WTC11 (cell line): ENCODE results near the gene TIMM8B. TPM values are rescaled to one million over a fixed set of nuclear protein-coding genes. Genes with fewer than 3 reads are reported as not detected.
A peak's percentile ranks its signal among the peaks of the same experiment; 100 is the strongest.

Source experiments
- ARID4B ChIP-seq: sonication (generic); formaldehyde crosslinking; IDR thresholded peaks from 2 replicates; pipeline ENCODE4 v1.8.0; 2023; ENCODE audit warnings: missing genetic modification reagents, mild to moderate bottlenecking, borderline replicate concordance
- ATF3 ChIP-seq: sonication (generic); formaldehyde crosslinking; conservative IDR thresholded peaks from 2 replicates; pipeline ENCODE4 v1.8.1; 2022; ENCODE audit warnings: mild to moderate bottlenecking, missing genetic modification reagents
- EMX1 ChIP-seq: fragments of 250-450 bp; sonication (Bioruptor Pico); IDR thresholded peaks from 2 replicates; pipeline ENCODE4 v1.8.0; 2021; ENCODE audit warnings: mild to moderate bottlenecking
- ESRRA ChIP-seq: sonication (generic); formaldehyde crosslinking; IDR thresholded peaks from 2 replicates; pipeline ENCODE4 v1.8.1; 2022; ENCODE audit warnings: mild to moderate bottlenecking, missing genetic modification reagents, borderline replicate concordance
- ETV6 ChIP-seq: sonication (generic); formaldehyde crosslinking; IDR thresholded peaks from 2 replicates; pipeline ENCODE4 v1.8.1; 2022; ENCODE audit warnings: mild to moderate bottlenecking, missing genetic modification reagents
- FOXP4 ChIP-seq: sonication (generic); formaldehyde crosslinking; IDR thresholded peaks from 2 replicates; pipeline ENCODE4 v1.8.0; 2022; ENCODE audit warnings: mild to moderate bottlenecking, missing genetic modification reagents
- GRHL2 ChIP-seq: fragments of 250-450 bp; sonication (Bioruptor Pico); IDR thresholded peaks from 2 replicates; pipeline ENCODE4 v1.8.0; 2022; ENCODE audit warnings: mild to moderate bottlenecking, moderate library complexity; ENCODE audit not compliant: insufficient replicate concordance, severe bottlenecking
- JUN ChIP-seq: sonication (generic); formaldehyde crosslinking; IDR thresholded peaks from 2 replicates; pipeline ENCODE4 v1.8.0; 2023; ENCODE audit warnings: mild to moderate bottlenecking, missing genetic modification reagents
- MLX ChIP-seq: sonication (generic); formaldehyde crosslinking; IDR thresholded peaks from 2 replicates; pipeline ENCODE4 v1.8.1; 2023; ENCODE audit warnings: mild to moderate bottlenecking, missing genetic modification reagents, moderate library complexity
- MXD4 ChIP-seq: fragments of 250-450 bp; sonication (Bioruptor Pico); IDR thresholded peaks from 2 replicates; pipeline ENCODE4 v1.8.0; 2021; ENCODE audit warnings: mild to moderate bottlenecking, moderate library complexity, borderline replicate concordance
- NFATC4 ChIP-seq: fragments of 250-450 bp; sonication (Bioruptor Pico); IDR thresholded peaks from 2 replicates; pipeline ENCODE4 v1.9.0; 2021; ENCODE audit warnings: mild to moderate bottlenecking
- NFYB ChIP-seq: sonication (generic); formaldehyde crosslinking; conservative IDR thresholded peaks from 2 replicates; pipeline ENCODE4 v1.8.0; 2022; ENCODE audit warnings: low read depth, missing genetic modification reagents
- NR1H2 ChIP-seq: sonication (generic); formaldehyde crosslinking; IDR thresholded peaks from 2 replicates; pipeline ENCODE4 v1.9.0; 2021; ENCODE audit warnings: mild to moderate bottlenecking, moderate library complexity, missing genetic modification reagents
- NR3C1 ChIP-seq: sonication (generic); formaldehyde crosslinking; conservative IDR thresholded peaks from 2 replicates; pipeline ENCODE4 v1.8.1; 2023; ENCODE audit warnings: low read depth, mild to moderate bottlenecking, missing genetic modification reagents
- SMAD4 ChIP-seq: sonication (generic); formaldehyde crosslinking; IDR thresholded peaks from 2 replicates; pipeline ENCODE4 v1.8.0; 2022; ENCODE audit warnings: mild to moderate bottlenecking, missing genetic modification reagents
- TEAD4 ChIP-seq: sonication (generic); formaldehyde crosslinking; IDR thresholded peaks from 2 replicates; pipeline ENCODE4 v1.8.0; 2022; ENCODE audit warnings: mild to moderate bottlenecking, missing genetic modification reagents
- TP53 ChIP-seq: sonication (generic); formaldehyde crosslinking; IDR thresholded peaks from 2 replicates; pipeline ENCODE4 v1.8.1; 2023; ENCODE audit warnings: mild to moderate bottlenecking, missing genetic modification reagents
- ZNF121 ChIP-seq: sonication (generic); formaldehyde crosslinking; IDR thresholded peaks from 2 replicates; pipeline ENCODE4 v1.8.0; 2023; ENCODE audit warnings: missing genetic modification reagents
- ZNF138 ChIP-seq: sonication (generic); formaldehyde crosslinking; conservative IDR thresholded peaks from 2 replicates; pipeline ENCODE4 v1.8.1; 2022; ENCODE audit warnings: mild to moderate bottlenecking, moderate library complexity, missing genetic modification reagents
- ZNF219 ChIP-seq: sonication (generic); formaldehyde crosslinking; IDR thresholded peaks from 2 replicates; pipeline ENCODE4 v1.8.0; 2023; ENCODE audit warnings: missing genetic modification reagents, mild to moderate bottlenecking, borderline replicate concordance
- ZNF263 ChIP-seq: sonication (generic); formaldehyde crosslinking; IDR thresholded peaks from 2 replicates; pipeline ENCODE4 v1.8.1; 2022; ENCODE audit warnings: low read depth, mild to moderate bottlenecking, moderate library complexity, missing genetic modification reagents
- ZNF317 ChIP-seq: sonication (generic); formaldehyde crosslinking; IDR thresholded peaks from 2 replicates; pipeline ENCODE4 v1.8.1; 2023; ENCODE audit warnings: low read depth, mild to moderate bottlenecking, moderate library complexity, missing genetic modification reagents, borderline replicate concordance
- ZNF396 ChIP-seq: fragments of 250-450 bp; sonication (Bioruptor Pico); IDR thresholded peaks from 2 replicates; pipeline ENCODE4 v1.8.0; 2021; ENCODE audit warnings: mild to moderate bottlenecking, moderate library complexity, borderline replicate concordance
- ZNF423 ChIP-seq: fragments of 250-450 bp; sonication (Bioruptor Pico); IDR thresholded peaks from 2 replicates; pipeline ENCODE4 v2.1.2; 2022; ENCODE audit warnings: mild to moderate bottlenecking, moderate library complexity
- ZNF425 ChIP-seq: fragments of 250-450 bp; sonication (Bioruptor Pico); conservative IDR thresholded peaks from 2 replicates; pipeline ENCODE4 v1.9.0; 2021; ENCODE audit warnings: mild to moderate bottlenecking
- total RNA-seq: library from RNA; stranded (reverse); gene quantifications from 3 replicates; pipeline ENCODE4 v1.2.3, GENCODE V29; 2021
- TF ChIP-seq, protein P1 (sequence below): fragments of 200-600 bp; IDR thresholded peaks from 2 replicates; pipeline ENCODE4 v1.8.0; 2022; ENCODE audit warnings: antibody characterized with exemption
- TF ChIP-seq, protein P2 (sequence below): sonication (generic); formaldehyde crosslinking; IDR thresholded peaks from 2 replicates; pipeline ENCODE4 v1.8.1; 2022; ENCODE audit warnings: mild to moderate bottlenecking, moderate library complexity, missing genetic modification reagents

TIMM8B gene
- total RNA-seq, 1 experiment from 2014 or later: 88.2 TPM

- TF ChIP-seq ZNF425: no peak
- no peak for TF ChIP-seq MLX (CRISPR knock-in tag)
- no peak for TF ChIP-seq ZNF263 (CRISPR knock-in tag)
- peak; percentile 98 for TF ChIP-seq ESRRA (CRISPR knock-in tag)
- no peak for TF ChIP-seq ZNF138 (CRISPR knock-in tag)
- TF ChIP-seq ZNF219 (CRISPR knock-in tag): no peak
- peak; percentile 94 for TF ChIP-seq ETV6 (CRISPR knock-in tag)
- TF ChIP-seq EMX1 (CRISPR knock-in tag): no peak
- TF ChIP-seq SMAD4 (CRISPR knock-in tag): no peak
- no peak for TF ChIP-seq NR1H2
- no peak for TF ChIP-seq NR3C1
- peak; percentile 39; the same call in 1 of the 2 replicates for TF ChIP-seq ZNF121 (CRISPR knock-in tag)
- no peak; the same call in 1 of the 2 replicates for TF ChIP-seq JUN
- TF ChIP-seq MXD4 (CRISPR knock-in tag): no peak
- TF ChIP-seq NFATC4: no peak
- TF ChIP-seq ZNF317 (CRISPR knock-in tag): no peak
- TF ChIP-seq TP53 (CRISPR knock-in tag): 0 out of 2 replicates have a peak, but pooled peaks have one; percentile 26
- TF ChIP-seq NFYB: no peak
- TF ChIP-seq, protein P1, sequence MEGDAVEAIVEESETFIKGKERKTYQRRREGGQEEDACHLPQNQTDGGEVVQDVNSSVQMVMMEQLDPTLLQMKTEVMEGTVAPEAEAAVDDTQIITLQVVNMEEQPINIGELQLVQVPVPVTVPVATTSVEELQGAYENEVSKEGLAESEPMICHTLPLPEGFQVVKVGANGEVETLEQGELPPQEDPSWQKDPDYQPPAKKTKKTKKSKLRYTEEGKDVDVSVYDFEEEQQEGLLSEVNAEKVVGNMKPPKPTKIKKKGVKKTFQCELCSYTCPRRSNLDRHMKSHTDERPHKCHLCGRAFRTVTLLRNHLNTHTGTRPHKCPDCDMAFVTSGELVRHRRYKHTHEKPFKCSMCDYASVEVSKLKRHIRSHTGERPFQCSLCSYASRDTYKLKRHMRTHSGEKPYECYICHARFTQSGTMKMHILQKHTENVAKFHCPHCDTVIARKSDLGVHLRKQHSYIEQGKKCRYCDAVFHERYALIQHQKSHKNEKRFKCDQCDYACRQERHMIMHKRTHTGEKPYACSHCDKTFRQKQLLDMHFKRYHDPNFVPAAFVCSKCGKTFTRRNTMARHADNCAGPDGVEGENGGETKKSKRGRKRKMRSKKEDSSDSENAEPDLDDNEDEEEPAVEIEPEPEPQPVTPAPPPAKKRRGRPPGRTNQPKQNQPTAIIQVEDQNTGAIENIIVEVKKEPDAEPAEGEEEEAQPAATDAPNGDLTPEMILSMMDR: no peak
- no peak for TF ChIP-seq ZNF396 (CRISPR knock-in tag)
- TF ChIP-seq ARID4B (CRISPR knock-in tag): peak; percentile 94; the same call in 1 of the 2 replicates
- TF ChIP-seq GRHL2 (CRISPR knock-in tag): no peak
- peak; percentile 44; the same call in 1 of the 2 replicates for TF ChIP-seq FOXP4 (CRISPR knock-in tag)
- TF ChIP-seq, protein P2, sequence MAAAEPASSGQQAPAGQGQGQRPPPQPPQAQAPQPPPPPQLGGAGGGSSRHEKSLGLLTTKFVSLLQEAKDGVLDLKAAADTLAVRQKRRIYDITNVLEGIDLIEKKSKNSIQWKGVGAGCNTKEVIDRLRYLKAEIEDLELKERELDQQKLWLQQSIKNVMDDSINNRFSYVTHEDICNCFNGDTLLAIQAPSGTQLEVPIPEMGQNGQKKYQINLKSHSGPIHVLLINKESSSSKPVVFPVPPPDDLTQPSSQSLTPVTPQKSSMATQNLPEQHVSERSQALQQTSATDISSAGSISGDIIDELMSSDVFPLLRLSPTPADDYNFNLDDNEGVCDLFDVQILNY: peak; percentile 28; the same call in 1 of the 2 replicates
- TF ChIP-seq ZNF423 (CRISPR knock-in tag): peak; percentile 88
- no peak for TF ChIP-seq TEAD4 (CRISPR knock-in tag)
- TF ChIP-seq ATF3: no peak
Observed at GRCh38 chr11:112086422-112087191, at the start of gene TIMM8B, which contains the start of gene SDHD (continued).
